Uterus (tissue), 2 donors: Measurements from ENCODE around the gene MSANTD2.

ENCODE experiments used
- CTCF ChIP-seq, 4 experiments: fragments of 200-600 bp in 2 of 4; fragments of 450-650 bp in 2 of 4; sonication (generic) in 2 of 4; IDR thresholded peaks; one replicate each; pipeline ENCODE4 v1.5.1; 2016 to 2019; ENCODE audit warnings: antibody characterized with exemption in 4 of 4, mild to moderate bottlenecking in 2 of 4, moderate library complexity in 1 of 4
- POLR2A ChIP-seq, 2 donors: fragments of 450-650 bp; IDR thresholded peaks; one replicate each; pipeline ENCODE4 v1.6.1; 2016; ENCODE audit warnings: antibody characterized with exemption in 2 of 2, mild to moderate bottlenecking in 1 of 2, moderate library complexity in 1 of 2

- TF ChIP-seq POLR2A (IDR thresholded peaks at IDR 0.05) (no peak), CTCF (IDR thresholded peaks at IDR 0.05) (no peak)
Measured at GRCh38 chr11:124756033-124756752, 44.0 kb downstream of the MSANTD2 start.
